NCI-H1105 treated with DMSO at 0.1 percent for 48 hours (cell line): ENCODE measurements around the gene AKT1.
"Not testable (repeated sequence)": the region's sequence is repeated elsewhere in the genome, so short reads cannot be mapped to it uniquely, and the experiment has no call there.

Experiments
- DNase-seq: peaks from one replicate; lab custom pipeline; 2025; lab: John Stamatoyannopoulos, UW

Gene AKT1

DNA sequence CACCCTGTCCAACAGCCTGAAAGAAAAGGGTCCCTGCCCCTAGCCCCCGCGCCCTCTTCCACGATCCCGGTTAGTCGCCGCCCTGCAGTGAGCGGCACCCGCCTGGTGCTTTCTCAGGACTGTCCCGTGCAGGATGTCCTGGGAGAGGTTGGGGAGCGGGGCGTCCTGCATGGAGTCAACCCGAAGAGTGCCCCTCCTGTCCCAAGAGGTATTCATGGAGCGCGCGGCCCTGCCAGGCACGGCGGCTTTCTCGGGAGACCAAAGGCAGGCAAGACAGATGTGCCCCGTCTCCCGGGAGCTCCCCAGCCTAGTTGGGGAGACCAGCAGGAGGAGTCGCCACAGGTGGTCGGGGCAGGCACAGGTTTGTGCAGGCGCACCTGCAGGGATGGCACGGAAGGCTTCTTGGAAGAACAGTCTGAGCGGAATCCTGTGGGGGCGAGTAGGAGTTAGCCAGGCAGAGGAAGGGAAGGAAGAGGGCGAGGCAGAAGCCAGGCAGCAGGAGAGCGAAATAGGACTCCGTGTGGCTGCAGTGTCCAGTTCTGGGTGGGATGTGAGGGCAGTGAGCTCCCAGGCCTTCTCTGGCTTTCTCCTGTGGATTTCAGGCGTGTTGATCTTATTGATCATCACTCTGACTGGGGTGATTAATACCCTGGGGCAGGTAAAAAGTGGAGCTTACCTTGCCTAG is 41.9 kb downstream of the AKT1 start:
- no peak for DNase-seq

DNA sequence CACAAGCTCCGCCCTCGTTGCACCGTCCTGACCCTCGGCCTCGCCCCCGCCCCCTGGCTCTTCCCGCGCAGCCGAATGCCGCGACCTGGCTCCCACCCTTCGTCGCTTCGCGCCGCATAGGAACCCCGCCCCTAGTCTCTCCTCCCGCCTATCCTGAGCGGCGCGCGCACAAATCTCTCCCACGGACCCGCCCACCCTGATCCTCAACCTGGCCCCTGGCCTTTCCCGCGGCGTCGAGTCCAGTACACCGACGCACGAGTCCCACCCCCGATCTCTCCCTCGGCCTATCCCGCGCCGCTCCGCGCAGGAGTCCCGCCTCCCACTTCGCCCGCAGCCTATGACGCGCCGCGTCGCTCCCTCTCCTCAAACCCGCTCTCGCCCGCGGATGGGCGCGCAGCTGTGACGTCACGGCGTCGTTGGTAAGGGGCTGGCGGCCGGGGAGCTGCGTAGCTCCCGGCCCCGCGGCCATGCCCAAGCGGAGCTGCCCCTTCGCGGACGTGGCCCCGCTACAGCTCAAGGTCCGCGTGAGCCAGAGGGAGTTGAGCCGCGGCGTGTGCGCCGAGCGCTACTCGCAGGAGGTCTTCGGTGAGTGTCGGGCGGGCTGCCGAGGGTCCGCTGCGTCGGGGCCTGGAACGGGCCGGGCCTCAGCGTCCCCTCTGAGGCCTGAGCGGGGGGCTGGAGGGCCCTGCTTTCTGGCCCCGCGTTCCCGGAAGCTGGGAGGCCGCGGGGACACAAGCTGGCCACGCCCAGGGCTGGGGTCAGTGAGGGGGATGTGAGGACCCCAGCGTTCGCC is 42.6 kb downstream of the AKT1 start, which contains the start of gene SIVA1:
SIVA1 (plus strand) TSS at position 413 of the 793 bp plus-strand sequence; CDS start at position 468, 55 bp downstream.
- peak; percentile 99 for DNase-seq

GRCh38 chr14:104752423-104752734 is 43.2 kb downstream of the AKT1 start:
- DNase-seq: no peak

- no peak for DNase-seq
These were observed 43.8 kb downstream of the AKT1 start for GRCh38 chr14:104751539-104752422.

DNA sequence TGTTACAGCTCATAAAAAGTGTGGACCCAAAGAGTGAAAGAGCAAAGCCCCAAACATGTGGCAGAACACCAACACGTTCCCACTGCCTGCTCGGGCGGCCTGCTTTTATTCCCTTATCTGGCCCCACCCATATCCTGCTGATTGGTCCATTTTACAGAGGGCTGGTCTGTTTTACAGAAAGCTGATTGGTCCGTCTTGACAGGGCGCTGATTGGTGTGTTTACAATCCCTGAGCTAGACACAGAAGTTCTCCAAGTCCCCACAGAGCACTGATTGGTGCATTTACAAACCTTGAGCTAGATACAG is 44.8 kb downstream of the AKT1 start:
- DNase-seq: not testable (repeated sequence)

GRCh38 chr14:104750056-104750752 is 45.3 kb downstream of the AKT1 start:
- no peak for DNase-seq

DNA sequence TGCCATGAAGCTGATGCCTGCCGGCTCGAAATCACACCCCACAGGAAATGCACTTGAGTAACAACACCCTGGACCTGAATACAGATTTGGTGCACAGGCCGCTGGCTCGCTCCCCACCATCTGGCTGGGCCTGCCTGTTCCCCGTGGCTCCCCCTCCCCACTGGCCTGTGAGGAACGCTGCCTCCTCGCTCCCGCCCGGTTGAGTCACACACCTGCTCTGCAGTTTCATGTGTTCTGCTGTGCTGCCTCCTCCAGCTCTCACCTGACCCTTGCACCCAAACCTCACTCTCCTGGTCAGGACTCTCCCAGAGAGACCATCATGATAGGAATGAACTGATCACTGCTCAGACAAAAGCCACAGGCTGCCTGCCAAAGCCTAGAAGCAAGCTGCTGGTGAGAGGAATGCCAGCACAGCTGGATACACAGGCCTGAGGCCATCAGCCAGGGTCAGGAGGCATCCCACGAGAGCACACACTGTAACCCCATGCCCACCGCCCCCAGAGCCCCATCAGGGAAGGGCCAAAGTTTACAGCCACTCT is 46.4 kb downstream of the AKT1 start:
- DNase-seq: no peak

- DNase-seq: peak; percentile 20
These were observed 47.7 kb downstream of the AKT1 start for GRCh38 chr14:104747876-104748275.

GRCh38 chr14:104746934-104747481 is 48.5 kb downstream of the AKT1 start:
- peak; percentile 58 for DNase-seq

- no peak for DNase-seq
These were observed 49.4 kb downstream of the AKT1 start for GRCh38 chr14:104746071-104746545.

GRCh38 chr14:104745431-104745830 is 50.1 kb downstream of the AKT1 start:
- DNase-seq: no peak

- no peak for DNase-seq
These were observed 51.1 kb downstream of the AKT1 start for GRCh38 chr14:104744484-104744883.

DNA sequence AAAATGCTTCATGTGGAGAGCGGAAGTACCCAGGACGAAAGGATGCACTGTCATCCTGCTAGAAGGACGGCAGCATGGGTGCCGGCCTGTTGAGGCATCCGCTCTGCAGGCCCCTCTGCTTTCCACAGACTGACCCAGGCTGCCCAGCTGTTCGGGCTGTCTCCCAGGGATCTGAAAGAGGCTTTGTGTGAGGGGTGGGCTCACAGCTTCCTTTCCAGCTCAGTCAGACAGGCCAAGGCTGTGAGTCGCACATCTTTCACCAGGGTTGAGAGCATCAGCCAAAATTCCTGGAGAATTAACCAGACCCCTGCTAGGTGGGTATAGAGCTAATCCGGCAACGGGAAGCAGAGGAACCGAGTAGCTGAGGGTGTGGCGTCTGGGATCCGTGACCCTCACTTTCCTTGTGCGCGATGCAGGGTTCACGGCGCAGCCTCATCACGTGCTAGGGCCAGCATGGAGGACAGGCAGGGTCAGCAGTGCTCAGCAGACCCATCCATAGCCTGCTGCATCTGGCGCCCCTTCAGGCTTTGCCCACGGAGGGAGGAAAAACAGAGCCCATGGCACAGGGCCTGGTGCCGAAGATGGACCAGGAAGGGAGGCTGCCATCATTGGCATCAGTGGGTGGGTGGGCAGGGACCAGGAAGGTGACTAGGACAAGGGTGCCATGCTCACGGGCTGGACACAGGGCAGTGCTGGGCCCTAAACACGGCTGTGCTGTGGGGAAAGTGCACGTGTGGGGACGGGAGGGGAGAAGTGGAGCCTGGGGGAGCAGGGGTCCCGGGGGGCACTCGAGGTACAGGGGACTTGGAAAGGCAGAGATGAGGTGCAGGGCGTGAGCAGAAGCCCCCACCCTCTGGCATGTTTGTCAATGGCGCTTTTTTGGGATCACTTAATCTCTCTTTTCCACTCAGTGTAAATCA is 51.8 kb downstream of the AKT1 start:
- DNase-seq: no peak

GRCh38 chr14:104742586-104743455 is 52.7 kb downstream of the AKT1 start:
- DNase-seq: no peak

- no peak for DNase-seq
These were observed 53.7 kb downstream of the AKT1 start for GRCh38 chr14:104741803-104742251.

DNA sequence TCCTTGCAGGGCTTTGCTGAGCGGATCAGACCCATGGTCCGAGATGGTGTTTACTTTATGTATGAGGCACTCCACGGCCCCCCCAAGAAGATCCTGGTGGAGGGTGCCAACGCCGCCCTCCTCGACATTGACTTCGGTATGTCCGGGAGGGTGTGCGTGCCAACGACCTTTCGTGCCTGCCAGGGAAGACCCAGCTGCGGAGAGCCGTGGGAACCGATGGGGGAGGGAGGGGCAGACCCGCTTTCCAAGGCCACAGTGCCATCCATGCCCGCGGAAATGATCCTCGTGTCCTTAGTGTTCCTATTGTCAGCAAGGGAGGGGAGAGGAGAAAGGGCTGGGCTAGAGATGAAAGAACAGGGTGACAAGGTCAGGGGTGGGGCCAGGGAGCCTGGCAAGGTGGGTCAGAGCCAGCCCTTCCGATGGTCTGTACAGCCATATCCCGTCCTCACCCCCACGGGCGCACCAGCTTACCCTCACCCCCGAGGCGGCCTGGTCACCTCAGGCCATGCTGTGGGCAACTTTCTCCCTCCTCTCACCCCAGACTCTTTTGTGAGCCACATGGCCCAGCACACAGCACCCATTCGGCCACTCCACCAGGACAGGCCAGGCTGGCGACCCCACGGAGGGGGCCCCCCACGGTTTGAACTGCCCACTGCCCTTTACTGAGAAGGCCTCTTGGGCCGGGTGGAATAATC is 54.3 kb downstream of the AKT1 start:
- no peak for DNase-seq

- no peak for DNase-seq
These were observed 55.7 kb downstream of the AKT1 start for GRCh38 chr14:104739546-104740516.
